Pancreas (tissue), 10 donors: ENCODE results near the gene CTNND1. TPM values are rescaled to one million over a fixed set of nuclear protein-coding genes. Genes with fewer than 3 reads are reported as not detected.
A peak's percentile ranks its signal among the peaks of the same experiment; 100 is the strongest.
"Not testable (repeated sequence)": the region's sequence is repeated elsewhere in the genome, so short reads cannot be mapped to it uniquely, and the experiment has no call there.

Experiments used
- ATAC-seq, 4 donors: fragments of 200-7000 bp; cut with Tn5 transposase; one replicate each; pipeline versions ENCODE4 v1.8.0 to v1.9.1; 2020; ENCODE audit warnings: mild to moderate bottlenecking in 4 of 4, moderate library complexity in 4 of 4
- DNase-seq, 6 donors: peaks; one replicate each; pipeline ENCODE4 v3.0.0-alpha.2; 2020
- FAIRE-seq: peaks from 2 replicates; lab custom pipeline; 2012; peaks lifted over from hg19 to GRCh38; lab: Jason Lieb, UNC
- H3K27ac ChIP-seq, 4 donors: fragments of 200-600 bp; sonication (generic); 1 replicate in 3 of 4; 2 replicates in 1 of 4; pipeline versions ENCODE4 v1.5.0 to v1.8.0; 2020
- H3K27me3 ChIP-seq, 4 donors: fragments of 200-600 bp; one replicate each; pipeline ENCODE4 v1.8.0; 2021
- H3K36me3 ChIP-seq, 3 donors: fragments of 200-600 bp; sonication (generic) in 1 of 3; one replicate each; pipeline versions ENCODE4 v1.5.0 to v1.8.0; 2020 to 2021
- H3K4me1 ChIP-seq, 3 donors: fragments of 200-600 bp; one replicate each; pipeline ENCODE4 v1.8.0; 2021
- H3K4me3 ChIP-seq, 4 donors: fragments of 200-600 bp; sonication (generic) in 2 of 4; one replicate each; pipeline versions ENCODE4 v1.5.0 to v1.8.0; 2020 to 2021
- H3K9me3 ChIP-seq, 4 donors: fragments of 200-600 bp; one replicate each; pipeline ENCODE4 v1.8.0; 2021
- CTCF ChIP-seq, 4 donors: fragments of 200-600 bp; sonication (generic) in 3 of 4; IDR thresholded peaks; one replicate each; pipeline versions ENCODE4 v1.5.0 to v1.8.0; 2021; ENCODE audit warnings: antibody characterized with exemption in 4 of 4
- WGBS, 2 donors: extraction: QIAGEN DNeasy Blood & Tissue Kit; methylation state at CpG; one replicate each; pipeline ENCODE4 v1.1.7; 2013; 5-methylcytosine and 5-hydroxymethylcytosine counted together
- intact Hi-C, 3 donors: fragments of 100-400 bp; cut with DNase I; formaldehyde crosslinking; loops; one replicate each; pipeline versions ENCODE4 v1.11.1 to v1.14.2; 2022
- polyA plus RNA-seq, 2 donors: library from polyadenylated mRNA; stranded (reverse); fragments of 200-250 nt; gene quantifications; one replicate each; pipeline ENCODE4 v1.2.3, GENCODE V29; 2013
- total RNA-seq, 6 donors: library from RNA; stranded (reverse); fragmentation: NEBNext Ultra II Directional in 4 of 6; extraction: Animal tissue kit (Norgen Biotek cat#: 25700) in 4 of 6; gene quantifications; one replicate each; pipeline versions ENCODE4 v1.2.1 to v1.2.4, GENCODE V29; 2021 to 2023
- donor health status: healthy with polysubstance abuse.
- donor health status: DM: no; HTN: no; CAD: no; lungs with moderate emphysema.
- donor health status: DM: no; HTN: no; CAD: no.
- donor health status: control.
- donor health status: control.
- donor health status: Bipolar disorder and iron deficiency.
- donor health status: DM: yes; HTN: yes; CAD: no.
- donor health status: DM: no; HTN: no; CAD: no.
- donor health status: DM: no; HTN: no; CAD: no.
- donor health status: DM: yes; HTN: yes; CAD: no.

The CTNND1 gene
- total and polyA plus RNA-seq, 8 donors, result 42.7 to 203 (median 122) TPM

- peak overlapping the region in 1 of 4 donors; percentile 12 for H3K27ac ChIP-seq
- TF ChIP-seq CTCF (IDR thresholded peaks at IDR 0.05), result no peak
- intact Hi-C loops, result no loop called here
Measured at GRCh38 chr11:57819252-57819979, 57.8 kb downstream of the CTNND1 start.

GRCh38 chr11:57823859-57824258, 62.3 kb downstream of the CTNND1 start:
- FAIRE-seq (no peak), DNase-seq (no peak), ATAC-seq (no peak)
- Histone ChIP-seq H3K27me3 (no peaks in the 10 kb centered on the region), H3K9me3 (no peaks in the 10 kb centered on the region), H3K36me3 (no peaks in the 10 kb centered on the region), H3K4me1 (peaks cover 4 to 7% (median 4%) of the 10 kb centered on the region in 3 donors), H3K4me3 (no peak overlapping the region), H3K27ac (no peak overlapping the region)
- intact Hi-C loops, result no loop called here
- TF ChIP-seq CTCF (IDR thresholded peaks at IDR 0.05), result no peak
- WGBS, 2 donors, result 91 to 96% methylated on average over 1 of the region's 1 CpG

More at GRCh38 chr11:57819252-57819979, 57.8 kb downstream of the CTNND1 start:
- WGBS, 2 donors, result 47 to 50% methylated on average over 7 of the region's 7 CpGs
- Histone ChIP-seq H3K4me3 (no peak overlapping the region), H3K36me3 (peaks cover 0 to 34% (median 23%) of the 10 kb centered on the region in 3 donors), H3K9me3 (no peaks in the 10 kb centered on the region), H3K4me1 (peaks cover 12 to 16% (median 15%) of the 10 kb centered on the region in 3 donors), H3K27me3 (no peaks in the 10 kb centered on the region)
- FAIRE-seq (no peak), ATAC-seq (peak; percentile 64 to 87 (median 76)), DNase-seq (no peak)

- ATAC-seq, result no peak
Measured at GRCh38 chr11:57834852-57835251, 73.2 kb downstream of the CTNND1 start.

GRCh38 chr11:57838609-57839008, 77.0 kb downstream of the CTNND1 start:
- ATAC-seq, H3K4me1 ChIP-seq, H3K36me3 ChIP-seq, DNase-seq, H3K9me3 ChIP-seq, H3K27ac ChIP-seq, H3K27me3 ChIP-seq, H3K4me3 ChIP-seq, intact Hi-C loops, FAIRE-seq: not testable (repeated sequence)
- 95 to 98% methylated on average over 3 of the region's 3 CpGs for WGBS, 2 donors

More at GRCh38 chr11:57834852-57835251, 73.2 kb downstream of the CTNND1 start:
- H3K27ac ChIP-seq, result no peak overlapping the region
- intact Hi-C loops, result no loop called here
- no peaks in the 10 kb centered on the region for H3K27me3 ChIP-seq
- no peaks in the 10 kb centered on the region for H3K4me1 ChIP-seq
- no peak overlapping the region for H3K4me3 ChIP-seq
- FAIRE-seq (no peak), DNase-seq (no peak)
- WGBS, 2 donors, result 71 to 92% methylated on average over 1 of the region's 1 CpG
- H3K36me3 ChIP-seq, result no peaks in the 10 kb centered on the region
- no peaks in the 10 kb centered on the region for H3K9me3 ChIP-seq
- TF ChIP-seq CTCF (IDR thresholded peaks at IDR 0.05), result no peak

- no peak for FAIRE-seq
- WGBS, 2 donors, result 36 to 59% methylated on average over 1 of the region's 1 CpG
- H3K27ac ChIP-seq, result no peak overlapping the region
Measured at GRCh38 chr11:57842873-57843272, 81.3 kb downstream of the CTNND1 start.

More at GRCh38 chr11:57842873-57843272, 81.3 kb downstream of the CTNND1 start:
- no peaks in the 10 kb centered on the region for H3K9me3 ChIP-seq
- no peak for TF ChIP-seq CTCF (IDR thresholded peaks at IDR 0.05)
- H3K4me1 ChIP-seq, result no peaks in the 10 kb centered on the region
- no peaks in the 10 kb centered on the region for H3K27me3 ChIP-seq
- intact Hi-C loops, result no loop called here
- H3K4me3 ChIP-seq, result no peak overlapping the region
- no peak for ATAC-seq
- DNase-seq, result no peak
- no peaks in the 10 kb centered on the region for H3K36me3 ChIP-seq
